Activated CD8-positive, alpha-beta memory T cell treated with anti-CD3 and anti-CD28 coated beads for 36 hours (primary cell): Measurements from ENCODE around the gene MATN1. TPM values are rescaled to one million over a fixed set of nuclear protein-coding genes. Genes with fewer than 3 reads are reported as not detected.

Experiments
- CTCF ChIA-PET: fragments of 350-600 bp; sonication (Branson Sonifier 250); formaldehyde crosslinking; loops from one replicate; lab custom pipeline; 2021; ENCODE audit warnings: antibody characterized with exemption; lab: Charles Lee
- POLR2A ChIA-PET: fragments of 350-600 bp; sonication (Branson Sonifier 250); formaldehyde crosslinking; loops from one replicate; lab custom pipeline; 2021; ENCODE audit warnings: antibody characterized with exemption; lab: Charles Lee
- total RNA-seq, 2 experiments: library from RNA; stranded (reverse); gene quantifications; one replicate each; pipeline ENCODE4 v1.2.3, GENCODE V29; 2021

MATN1 gene
- total RNA-seq, 2 experiments from 2014 or later = 0.27 to 1.0 TPM

DNA sequence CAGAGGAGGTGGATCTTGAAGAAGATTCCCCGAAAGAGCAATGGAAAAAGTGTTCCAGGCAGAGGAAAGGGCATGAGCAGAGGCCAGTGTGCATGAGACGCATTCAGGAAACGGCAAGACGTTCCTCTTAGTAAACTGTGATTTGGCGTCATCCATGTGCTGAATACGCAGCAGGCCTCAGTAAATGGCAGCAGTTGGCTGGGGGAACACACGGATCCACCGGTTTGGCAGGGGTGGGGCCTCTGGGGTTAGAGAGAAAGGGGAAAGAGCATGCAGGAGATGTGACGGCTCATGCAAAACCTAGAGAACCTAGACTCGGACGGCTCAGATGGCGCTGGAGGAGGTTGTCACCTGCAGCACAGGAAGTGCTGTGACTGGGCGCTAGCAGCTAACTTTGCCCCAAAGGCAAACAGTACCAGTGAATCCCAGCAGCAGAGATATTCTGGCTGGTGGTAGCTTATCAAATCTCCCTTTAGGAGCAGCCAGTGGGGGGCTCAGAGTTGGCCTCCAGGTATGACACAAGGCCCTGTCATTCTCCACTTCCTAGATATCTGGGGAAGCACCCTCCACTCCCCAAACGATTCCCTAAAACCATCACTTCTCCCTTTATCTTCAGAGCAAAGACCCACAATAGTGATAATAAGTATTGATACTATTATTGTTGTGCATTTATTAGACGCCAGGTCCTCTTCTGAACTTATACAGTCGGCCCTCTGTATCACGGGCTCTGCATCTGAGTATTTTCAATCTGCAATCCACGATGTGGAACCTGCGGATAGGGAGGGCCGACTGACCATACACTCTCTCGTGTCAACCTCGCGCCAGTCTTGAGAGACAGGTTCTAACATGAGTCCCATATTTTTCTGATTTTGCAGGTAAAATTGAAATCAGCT is 26.6 kb upstream of the MATN1 start:
- POLR2A ChIA-PET = interaction anchor here (0.6 to 1.7 kb wide), 2 partner anchors 8 to 229 kb away, joined by 5 to 6 read pairs; partner anchors contain the start of gene LAPTM5

DNA sequence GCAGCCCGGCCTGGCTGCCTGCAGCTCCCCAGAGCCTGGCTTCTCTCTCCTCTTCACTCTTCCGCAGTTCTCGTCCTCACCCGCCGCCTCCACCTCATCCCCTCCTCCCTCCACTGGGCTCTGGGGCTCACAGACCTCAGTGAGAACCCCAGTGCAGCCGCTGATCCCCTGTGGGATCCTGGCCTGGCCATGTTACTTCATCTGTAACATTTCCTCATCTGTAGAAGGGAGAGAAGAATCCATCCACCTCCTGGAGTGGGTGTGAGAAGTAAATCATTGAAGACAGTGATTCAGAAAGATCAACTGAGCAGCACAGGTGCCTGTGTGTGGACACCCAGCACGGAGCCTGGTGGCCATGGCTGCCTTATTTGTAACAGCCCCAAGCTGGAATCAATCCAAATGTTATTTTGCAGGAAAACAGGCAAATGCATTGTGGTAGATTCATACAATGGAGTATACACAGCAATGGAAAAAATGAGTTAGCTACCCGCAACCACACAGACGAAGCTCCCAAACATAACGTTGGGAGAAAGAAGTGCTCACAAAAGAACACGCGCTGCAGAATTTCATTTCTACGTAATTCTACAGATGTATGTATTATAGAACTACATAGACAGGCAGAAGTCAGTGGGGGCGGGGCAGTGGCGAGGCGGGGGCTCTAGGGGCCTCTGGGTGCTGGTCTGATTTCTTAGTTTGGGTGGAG is 25.5 kb upstream of the MATN1 start:
- ChIA-PET CTCF (interaction anchor here (1.2 to 3.8 kb wide), 6 partner anchors 10 to 53 kb away, joined by 4 to 16 read pairs (median 8); partner anchors contain the start of gene LAPTM5), POLR2A (interaction anchor here (1.0 to 1.7 kb wide), 3 partner anchors 8 to 30 kb away, joined by 4 to 10 read pairs (median 6); partner anchors contain the start of gene LAPTM5)

More for the DNA sequence above, 26.6 kb upstream of the MATN1 start:
- CTCF ChIA-PET = interaction anchor here (0.6 to 3.8 kb wide), 7 partner anchors 9 to 263 kb away, joined by 3 to 16 read pairs (median 4); partner anchors contain the start of gene LAPTM5

DNA sequence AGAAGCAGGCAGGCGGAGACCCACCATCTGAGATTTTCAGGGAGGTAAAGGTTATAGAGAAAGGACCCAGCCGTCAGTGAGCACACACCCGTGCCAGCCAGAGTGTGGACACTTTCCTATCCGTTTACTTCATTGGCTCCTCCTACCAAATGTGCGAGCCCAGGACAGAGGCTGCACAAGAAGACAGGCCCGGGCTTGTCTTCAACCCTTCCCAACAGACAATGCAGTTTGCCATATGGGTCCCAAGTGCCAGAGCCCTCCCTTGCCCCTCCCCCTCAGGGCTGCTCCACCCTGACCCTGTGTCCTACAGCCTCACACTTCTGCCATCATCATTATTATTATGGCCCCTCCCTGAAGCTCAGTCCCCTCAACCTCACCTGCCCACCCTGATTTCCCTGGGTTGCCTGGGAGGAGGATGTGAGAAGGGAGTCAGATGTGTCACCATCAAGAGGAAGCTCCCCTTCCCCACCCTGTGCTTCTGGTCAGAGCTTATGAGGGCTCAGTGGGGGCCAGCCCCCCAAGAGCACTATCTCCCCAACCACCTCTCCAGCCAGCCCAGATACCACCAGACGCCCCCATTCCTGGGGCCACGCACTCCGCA is 24.8 kb upstream of the MATN1 start:
- POLR2A ChIA-PET = interaction anchor here (1.0 to 1.7 kb wide), 3 partner anchors 9 to 29 kb away, joined by 4 to 10 read pairs (median 6); partner anchors contain the start of gene LAPTM5

DNA sequence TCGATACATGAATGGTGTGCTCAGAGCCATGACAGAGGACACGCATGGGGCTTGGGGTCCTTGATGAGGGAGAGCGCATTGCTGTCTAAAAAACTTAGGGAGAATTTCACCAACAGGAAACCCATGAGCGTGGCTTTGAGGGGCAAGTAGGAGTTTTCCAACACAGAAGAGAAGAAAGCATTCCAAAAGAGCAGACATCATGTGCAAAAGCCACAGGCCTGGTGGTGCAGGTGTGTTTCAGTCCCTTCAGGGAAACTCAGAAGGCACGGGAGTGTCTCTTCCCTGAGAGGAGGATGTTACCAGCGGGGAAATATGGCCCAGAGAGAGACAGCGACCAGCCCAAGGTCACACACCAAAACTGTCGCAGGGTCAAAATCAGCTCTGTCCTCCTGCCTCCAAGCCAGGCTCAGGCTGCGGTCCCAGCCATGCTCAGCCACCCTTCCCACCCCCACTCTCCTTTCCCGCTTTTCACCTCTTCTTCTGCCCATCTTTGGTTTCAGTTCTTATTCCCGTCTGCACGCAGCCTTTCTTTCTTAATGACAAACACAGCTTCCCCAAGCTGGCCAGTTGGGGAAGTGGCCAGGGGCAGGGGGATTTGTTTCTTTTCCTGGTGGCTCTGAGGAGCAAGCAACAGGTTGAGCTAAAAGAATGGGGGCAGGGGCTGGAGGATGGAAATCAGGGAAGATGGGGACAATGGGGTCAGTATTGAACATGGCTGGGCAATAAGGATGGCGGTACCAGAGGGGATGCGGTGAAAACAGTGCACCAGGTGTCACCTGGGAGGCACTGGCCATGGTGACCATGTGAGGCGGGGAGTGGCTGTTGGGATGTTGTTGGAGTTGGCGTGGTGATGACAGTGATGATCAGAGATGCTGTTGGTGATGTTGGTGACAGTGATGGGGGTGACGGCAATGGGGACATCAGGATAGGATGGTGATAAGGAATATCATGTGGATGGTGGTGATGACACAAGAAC is 23.9 kb upstream of the MATN1 start:
- ChIA-PET POLR2A (interaction anchor here (4.5 kb wide), 1 partner anchor 9 kb away, joined by 74 read pairs; the partner anchor contains the start of gene LAPTM5), CTCF (interaction anchor here (0.9 to 6.4 kb wide), 6 partner anchors 9 to 54 kb away, joined by 4 to 45 read pairs (median 8); partner anchors contain the start of gene LAPTM5)

More for the DNA sequence above, 24.8 kb upstream of the MATN1 start:
- CTCF ChIA-PET = interaction anchor here (0.9 to 6.4 kb wide), 7 partner anchors 10 to 53 kb away, joined by 4 to 37 read pairs (median 10); partner anchors contain the start of gene LAPTM5

DNA sequence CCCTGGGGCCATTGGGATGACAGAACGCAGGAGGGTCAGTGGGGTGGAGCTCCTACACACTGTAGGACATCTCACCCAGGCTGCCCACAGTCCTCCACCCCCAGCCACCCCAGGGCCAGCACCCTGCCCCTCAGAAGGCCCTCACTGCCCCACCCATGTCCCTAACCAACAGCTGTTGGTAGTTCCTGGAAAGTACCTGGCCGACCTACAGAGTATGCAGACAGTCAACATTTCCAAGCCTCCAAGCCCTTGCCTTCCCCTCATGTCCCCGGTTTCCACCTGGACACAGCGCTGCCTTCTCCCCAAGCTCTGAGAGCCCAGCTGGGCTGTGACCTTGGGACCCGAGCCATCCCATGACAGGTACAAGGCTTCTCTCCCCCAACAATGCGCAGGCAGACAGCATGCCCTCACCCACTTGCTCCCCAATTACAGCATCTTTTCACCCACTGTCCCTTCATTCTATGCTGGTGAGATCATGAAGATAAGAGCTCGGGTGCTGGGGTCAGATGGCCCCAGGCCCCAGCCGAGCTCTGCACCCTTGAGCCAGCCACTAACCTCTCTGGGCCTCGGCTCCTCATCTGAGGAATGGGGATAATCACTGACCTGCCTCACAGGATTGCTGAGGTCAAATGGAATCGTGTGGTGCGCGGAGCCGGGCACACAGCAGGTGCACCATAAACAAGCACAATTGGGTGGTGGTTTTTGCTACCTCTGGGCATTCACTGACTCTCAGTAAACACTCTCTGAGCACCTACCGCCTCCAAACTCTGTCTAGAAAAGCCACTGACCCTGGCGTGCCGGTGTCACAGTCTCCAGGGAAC is 23.0 kb upstream of the MATN1 start:
- ChIA-PET CTCF (interaction anchor here (0.6 to 6.4 kb wide), 6 partner anchors 10 to 55 kb away, joined by 3 to 45 read pairs (median 6); partner anchors contain the start of gene LAPTM5), POLR2A (interaction anchor here (1.2 to 4.5 kb wide), 2 partner anchors 10 to 27 kb away, joined by 3 to 74 read pairs; partner anchors contain the start of gene LAPTM5)

DNA sequence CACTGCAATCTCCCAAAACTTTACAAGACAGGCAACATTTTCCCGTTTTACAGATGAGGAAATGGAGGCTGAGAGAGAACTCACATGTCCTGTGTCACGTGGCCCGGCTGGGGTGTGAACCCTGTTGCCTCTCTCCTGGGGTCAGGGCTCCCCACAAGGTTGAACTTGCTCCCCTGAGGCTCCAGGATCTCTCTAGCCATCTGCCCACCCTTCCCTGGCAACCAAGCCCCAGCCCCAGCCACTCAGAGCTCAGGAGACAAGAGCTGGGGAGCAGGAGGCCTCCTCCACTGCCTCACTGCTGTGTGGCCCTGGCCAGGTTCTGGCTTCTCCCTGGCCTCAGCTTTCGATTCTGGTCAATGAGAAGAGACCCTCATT is 22.4 kb upstream of the MATN1 start:
- CTCF ChIA-PET = interaction anchor here (0.7 to 6.4 kb wide), 4 partner anchors 10 to 55 kb away, joined by 3 to 45 read pairs (median 22); partner anchors contain the start of gene LAPTM5
- POLR2A ChIA-PET = interaction anchor here (1.2 to 4.5 kb wide), 2 partner anchors 10 to 26 kb away, joined by 3 to 74 read pairs; partner anchors contain the start of gene LAPTM5

DNA sequence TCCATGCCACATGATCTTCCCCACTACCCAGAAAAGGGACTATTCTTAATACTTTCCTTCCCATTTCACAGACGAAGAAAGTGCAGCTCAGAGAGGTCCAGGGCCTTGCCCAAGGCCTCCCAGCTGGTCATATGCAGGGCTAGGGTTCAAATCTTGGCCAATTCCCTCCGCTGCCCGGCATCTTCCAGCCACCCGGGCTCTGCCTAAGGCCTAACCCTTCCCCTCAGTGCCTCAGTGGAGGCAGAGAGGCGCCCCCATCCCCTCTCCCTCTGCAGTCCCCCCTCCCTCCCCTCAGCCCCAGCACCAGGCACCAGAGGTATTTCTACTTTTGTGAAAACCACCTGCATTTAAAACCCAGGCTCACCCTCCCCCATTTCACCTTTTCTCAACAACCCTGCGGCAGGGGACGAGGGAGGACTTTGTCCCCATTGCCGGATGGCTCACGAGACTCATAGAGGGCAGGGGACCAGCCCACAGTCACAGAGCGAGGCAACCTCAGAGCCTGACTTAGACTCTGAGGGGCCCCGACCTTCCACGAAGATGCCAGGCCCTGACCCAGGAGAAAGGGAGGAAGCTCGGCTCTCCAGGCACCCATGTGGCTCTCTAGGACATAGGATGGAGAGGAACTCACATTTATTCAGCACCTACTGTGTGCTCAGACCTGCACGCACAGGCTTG is 21.9 kb upstream of the MATN1 start:
- ChIA-PET CTCF (interaction anchor here (1.4 to 6.4 kb wide), 4 partner anchors 11 to 37 kb away, joined by 6 to 45 read pairs (median 22); partner anchors contain the start of gene LAPTM5), POLR2A (interaction anchor here (1.2 to 4.5 kb wide), 2 partner anchors 11 to 26 kb away, joined by 3 to 74 read pairs; partner anchors contain the start of gene LAPTM5)

DNA sequence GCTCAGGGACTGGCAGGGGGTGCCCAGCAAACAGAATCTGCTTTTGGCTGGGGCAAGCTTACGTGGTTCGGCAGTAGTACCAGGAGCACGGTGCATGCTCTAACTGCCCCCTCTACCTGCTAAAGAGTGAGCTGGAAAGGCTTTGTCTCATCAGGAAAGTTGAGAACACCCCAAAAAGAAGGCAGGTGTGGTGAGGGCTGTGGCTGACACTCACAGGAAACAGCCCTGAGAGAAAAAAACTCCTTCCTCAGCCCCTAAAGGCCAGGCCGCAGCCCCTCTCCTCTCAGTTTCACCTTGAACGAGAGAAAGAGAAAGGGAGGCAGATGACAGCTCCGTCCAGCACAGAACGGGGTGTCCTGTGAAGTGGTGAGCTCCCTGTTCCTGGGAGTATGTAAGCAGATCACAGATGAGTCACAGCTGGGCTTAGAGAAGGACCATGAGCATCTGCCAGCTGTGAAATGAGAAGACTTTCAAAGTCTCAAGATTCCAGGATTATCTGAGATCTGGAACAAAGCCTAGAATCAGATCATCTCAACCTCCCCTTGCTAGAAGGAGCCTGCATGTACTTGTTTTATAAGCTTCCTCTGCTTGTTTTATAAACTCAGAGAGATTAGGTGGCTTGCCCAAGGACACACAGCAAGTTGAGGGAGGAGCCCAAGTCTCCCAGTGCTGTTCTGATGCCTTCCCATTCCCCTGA is 20.8 kb upstream of the MATN1 start:
- ChIA-PET CTCF (interaction anchor here (0.6 to 6.4 kb wide), 15 partner anchors 8 to 154 kb away, joined by 3 to 45 read pairs (median 4); partner anchors contain the start of gene LAPTM5), POLR2A (interaction anchor here (0.8 to 4.5 kb wide), 3 partner anchors 12 to 25 kb away, joined by 3 to 74 read pairs (median 3); partner anchors contain the start of gene LAPTM5)

DNA sequence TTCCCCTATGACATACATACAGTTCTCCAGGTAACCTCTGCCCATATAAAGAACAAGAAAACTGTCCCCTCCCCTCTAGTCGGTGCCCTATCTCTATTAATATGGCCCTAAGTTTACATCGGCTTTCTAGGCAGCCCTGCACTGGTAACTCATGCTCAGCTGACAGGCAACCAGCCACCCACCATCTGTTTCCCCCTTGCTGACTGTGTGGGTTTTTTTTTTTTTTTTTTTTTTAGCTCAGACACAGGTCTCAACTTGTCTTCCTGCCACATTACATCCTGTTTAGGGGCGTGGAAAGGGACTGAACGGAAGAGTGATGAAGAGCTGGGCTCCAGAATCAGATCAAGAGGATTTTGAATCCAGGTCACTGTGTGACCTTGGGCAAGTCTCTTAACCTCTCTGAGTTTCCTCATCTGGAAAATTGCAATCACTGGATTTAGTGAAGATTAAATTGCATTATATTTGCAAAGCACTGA is 20.2 kb upstream of the MATN1 start:
- ChIA-PET CTCF (interaction anchor here (0.6 to 6.4 kb wide), 17 partner anchors 9 to 155 kb away, joined by 3 to 45 read pairs (median 4); partner anchors contain the start of gene LAPTM5), POLR2A (interaction anchor here (0.6 to 4.5 kb wide), 4 partner anchors 13 to 36 kb away, joined by 3 to 74 read pairs (median 4); partner anchors contain the start of gene LAPTM5)

DNA sequence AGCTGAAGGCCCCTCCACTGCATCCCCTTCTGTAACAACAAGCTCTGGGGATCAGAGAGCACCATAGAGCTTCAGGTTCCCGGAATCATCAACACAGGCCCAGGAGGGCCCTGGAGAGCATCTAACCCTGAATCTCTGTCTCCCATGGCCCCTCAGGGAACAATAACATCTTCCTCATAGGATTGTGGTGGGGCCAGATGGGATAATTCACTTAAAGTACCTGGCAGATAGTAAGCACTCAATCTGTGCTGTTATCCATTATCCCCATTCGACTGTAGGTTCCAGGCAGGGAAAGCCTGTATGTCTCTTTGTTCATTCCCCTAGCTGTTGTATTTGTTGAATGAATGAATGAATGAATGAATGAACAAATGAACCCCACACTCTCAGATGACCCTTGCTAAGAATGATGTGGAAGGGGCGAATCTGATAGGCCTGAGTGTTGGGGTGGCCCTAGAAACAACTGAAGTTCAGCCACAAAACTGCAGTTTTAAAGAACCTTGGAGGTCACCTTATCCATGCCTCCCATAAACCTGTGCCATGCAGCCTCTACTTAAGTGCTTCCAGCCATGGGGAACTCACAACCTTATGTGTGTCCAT is 19.7 kb upstream of the MATN1 start:
- ChIA-PET CTCF (interaction anchor here (1.0 to 6.4 kb wide), 10 partner anchors 10 to 58 kb away, joined by 3 to 45 read pairs (median 6); partner anchors contain the start of gene LAPTM5), POLR2A (interaction anchor here (0.6 to 4.5 kb wide), 3 partner anchors 13 to 37 kb away, joined by 4 to 74 read pairs (median 5); partner anchors contain the start of gene LAPTM5)

DNA sequence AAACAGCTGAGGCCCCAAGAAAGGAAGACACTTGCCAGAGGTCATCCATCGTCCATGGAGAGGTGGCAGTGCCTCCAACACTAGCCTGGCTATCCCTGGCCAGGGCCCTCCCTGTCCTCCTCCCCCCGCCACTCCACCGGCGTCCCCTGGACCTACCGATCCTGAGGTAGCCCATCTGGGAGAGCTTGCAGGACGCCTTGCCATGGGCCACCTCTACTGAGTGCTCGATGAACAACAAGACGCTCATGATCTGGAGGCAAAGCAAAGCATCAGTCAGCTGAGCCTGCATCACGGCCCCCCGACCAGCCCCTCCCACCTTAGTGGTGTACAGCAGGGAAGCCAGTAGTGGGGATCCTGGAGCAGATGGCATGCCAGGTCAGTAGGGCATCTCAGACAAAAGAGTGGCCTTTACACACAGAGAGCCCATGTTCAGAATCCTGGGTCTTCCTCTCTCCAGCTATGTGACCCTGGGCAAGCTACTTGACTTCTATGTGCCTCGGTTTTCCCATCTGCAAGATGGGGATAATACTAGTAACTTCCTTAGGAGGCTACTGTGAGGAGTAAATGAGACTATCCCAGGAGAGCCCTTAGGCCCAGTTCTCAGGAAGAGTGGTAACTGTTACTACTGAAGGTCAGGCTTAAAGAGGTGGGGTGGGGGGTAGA is 19.0 kb upstream of the MATN1 start:
- POLR2A ChIA-PET = interaction anchor here (1.9 kb wide), 1 partner anchor 14 kb away, joined by 4 read pairs; no protein-coding TSS in a partner anchor
- CTCF ChIA-PET = interaction anchor here (1.0 to 6.4 kb wide), 6 partner anchors 10 to 59 kb away, joined by 3 to 37 read pairs (median 10); no protein-coding TSS in a partner anchor

DNA sequence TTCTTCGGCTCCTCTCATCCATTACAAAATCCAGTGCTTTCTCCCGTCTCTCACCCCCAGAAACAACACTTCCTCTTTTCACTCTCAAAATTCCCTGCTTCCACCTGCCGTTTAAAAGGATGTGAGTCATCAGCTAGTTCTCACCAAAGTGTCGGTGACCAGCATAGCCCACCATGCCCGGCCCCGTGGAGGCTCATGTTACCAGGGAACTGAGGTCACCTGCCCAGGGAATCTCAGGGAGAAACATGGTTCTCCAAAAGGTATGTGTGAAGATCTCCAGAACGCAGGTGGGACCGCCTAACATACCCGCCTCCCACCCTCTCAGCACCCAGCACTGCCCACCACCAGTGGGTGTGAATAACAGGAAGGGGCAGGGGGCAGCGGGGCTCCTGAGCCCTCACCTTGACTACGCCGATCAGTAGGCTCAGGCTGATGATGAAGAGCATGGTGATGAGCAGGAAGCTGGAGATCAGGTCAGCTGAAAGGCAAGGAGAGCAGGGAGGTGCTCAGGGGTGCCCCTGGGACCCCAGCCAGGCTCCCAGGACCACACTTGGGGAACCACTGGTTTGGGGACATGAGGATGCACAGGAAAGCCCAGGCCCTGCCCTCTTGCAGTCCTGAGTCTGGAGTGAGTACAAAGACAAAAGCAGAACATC is 18.0 kb upstream of the MATN1 start:
- CTCF ChIA-PET = interaction anchor here (0.8 to 3.2 kb wide), 7 partner anchors 9 to 60 kb away, joined by 3 to 20 read pairs (median 4); partner anchors contain the start of gene LAPTM5
- POLR2A ChIA-PET = interaction anchor here (0.6 to 1.9 kb wide), 2 partner anchors 15 to 39 kb away, joined by 4 read pairs; no protein-coding TSS in a partner anchor
